HepG2 (cell line): Measurements from ENCODE around the gene ENDOD1. TPM values are rescaled to one million over a fixed set of nuclear protein-coding genes. Genes with fewer than 3 reads are reported as not detected.

Source experiments
- ATAD3A ChIP-seq: sonication (generic); formaldehyde crosslinking; IDR thresholded peaks from 2 replicates; pipeline ENCODE4 v1.4.0; 2020; ENCODE audit warnings: missing genetic modification reagents
- BORCS8-MEF2B ChIP-seq: sonication (generic); formaldehyde crosslinking; IDR thresholded peaks from 2 replicates; pipeline ENCODE4 v1.8.0; 2022; ENCODE audit warnings: mild to moderate bottlenecking, missing genetic modification reagents
- EZH2 ChIP-seq: conservative IDR thresholded peaks from 2 replicates; pipeline ENCODE4 v1.6.1; 2012; ENCODE audit warnings: mild to moderate bottlenecking, low read depth, low read length, moderate library complexity
- GZF1 ChIP-seq: sonication (generic); formaldehyde crosslinking; IDR thresholded peaks from 2 replicates; pipeline ENCODE4 v1.5.1; 2020; ENCODE audit warnings: mild to moderate bottlenecking, missing genetic modification reagents
- HDAC6 ChIP-seq: fragments of 200-600 bp; sonication (generic); IDR thresholded peaks from 2 replicates; pipeline ENCODE4 v1.7.0; 2017; ENCODE audit warnings: mild to moderate bottlenecking, antibody characterized with exemption, low read length, low read depth
- PAXIP1 ChIP-seq: sonication (generic); formaldehyde crosslinking; conservative IDR thresholded peaks from 2 replicates; pipeline ENCODE4 v1.4.0; 2020; ENCODE audit warnings: mild to moderate bottlenecking, missing genetic modification reagents, moderate library complexity
- SKI ChIP-seq: fragments of 450-650 bp; IDR thresholded peaks from one replicate; pipeline ENCODE4 v1.6.1; 2018; ENCODE audit warnings: mild to moderate bottlenecking; ENCODE audit not compliant: partially characterized antibody
- SOX5 ChIP-seq: IDR thresholded peaks from 2 replicates; pipeline ENCODE4 v1.6.1; 2016; ENCODE audit warnings: borderline replicate concordance
- ZBTB20 ChIP-seq: sonication (generic); formaldehyde crosslinking; IDR thresholded peaks from 2 replicates; pipeline ENCODE4 v1.8.1; 2023; ENCODE audit warnings: missing genetic modification reagents, low read depth, mild to moderate bottlenecking, borderline replicate concordance
- polyA plus RNA-seq, 8 experiments: library from polyadenylated mRNA; depleted of rRNA in 3 of 8; stranded (reverse) in 7 of 8; unstranded in 1 of 8; fragments of >200 nt; fragmentation: Illumina TruSeq in 4 of 8; extraction: Trizol in 4 of 8; gene quantifications; 2 replicates each; pipeline versions ENCODE4 v1.2.1 to v1.2.3, GENCODE V29; 2011 to 2016; ENCODE audit warnings: low read depth in 4 of 8, missing spikeins in 1 of 8, mixed read lengths in 1 of 8; ENCODE audit not compliant: insufficient read depth in 1 of 8
- total RNA-seq, 5 experiments: library from RNA; depleted of rRNA; stranded (reverse); fragments of >200 nt; fragmentation: Illumina TruSeq; extraction: Trizol; gene quantifications; 2 replicates each; pipeline ENCODE4 v1.2.3, GENCODE V29; 2016; ENCODE audit warnings: low read depth in 1 of 5
- TF ChIP-seq, protein P1 (sequence below): sonication (generic); formaldehyde crosslinking; IDR thresholded peaks from 2 replicates; pipeline ENCODE4 v1.9.0; 2021; ENCODE audit warnings: mild to moderate bottlenecking, missing genetic modification reagents
- TF ChIP-seq, protein P2 (sequence below): sonication (generic); formaldehyde crosslinking; IDR thresholded peaks from 2 replicates; pipeline ENCODE4 v1.4.0; 2020; ENCODE audit warnings: missing genetic modification reagents

Gene ENDOD1
- total and polyA plus RNA-seq, 2 of the 13 experiments (the other 11 are each of a cell fraction or from before 2014, with no cell fraction given), result 2.0 to 6.8 TPM

DNA sequence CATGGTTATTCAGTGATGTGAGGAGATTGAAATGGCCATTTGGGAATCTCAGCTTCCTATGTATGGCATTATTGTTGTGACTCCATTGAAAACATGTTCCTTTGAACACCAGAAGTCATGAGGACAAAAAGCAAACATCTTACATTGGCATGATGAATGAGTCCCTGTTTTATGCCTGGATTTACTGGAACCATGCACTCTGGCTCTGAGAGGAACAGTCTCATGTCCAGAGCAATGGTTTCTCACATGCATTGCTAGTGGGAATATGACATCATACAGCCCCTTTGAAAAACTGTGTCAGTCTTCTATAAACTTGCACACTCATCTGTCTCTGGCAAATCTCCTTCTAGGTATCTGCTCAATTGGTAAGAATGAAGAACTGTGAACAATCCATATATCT is 43.8 kb upstream of the ENDOD1 start (continued):
- TF ChIP-seq, protein P1, sequence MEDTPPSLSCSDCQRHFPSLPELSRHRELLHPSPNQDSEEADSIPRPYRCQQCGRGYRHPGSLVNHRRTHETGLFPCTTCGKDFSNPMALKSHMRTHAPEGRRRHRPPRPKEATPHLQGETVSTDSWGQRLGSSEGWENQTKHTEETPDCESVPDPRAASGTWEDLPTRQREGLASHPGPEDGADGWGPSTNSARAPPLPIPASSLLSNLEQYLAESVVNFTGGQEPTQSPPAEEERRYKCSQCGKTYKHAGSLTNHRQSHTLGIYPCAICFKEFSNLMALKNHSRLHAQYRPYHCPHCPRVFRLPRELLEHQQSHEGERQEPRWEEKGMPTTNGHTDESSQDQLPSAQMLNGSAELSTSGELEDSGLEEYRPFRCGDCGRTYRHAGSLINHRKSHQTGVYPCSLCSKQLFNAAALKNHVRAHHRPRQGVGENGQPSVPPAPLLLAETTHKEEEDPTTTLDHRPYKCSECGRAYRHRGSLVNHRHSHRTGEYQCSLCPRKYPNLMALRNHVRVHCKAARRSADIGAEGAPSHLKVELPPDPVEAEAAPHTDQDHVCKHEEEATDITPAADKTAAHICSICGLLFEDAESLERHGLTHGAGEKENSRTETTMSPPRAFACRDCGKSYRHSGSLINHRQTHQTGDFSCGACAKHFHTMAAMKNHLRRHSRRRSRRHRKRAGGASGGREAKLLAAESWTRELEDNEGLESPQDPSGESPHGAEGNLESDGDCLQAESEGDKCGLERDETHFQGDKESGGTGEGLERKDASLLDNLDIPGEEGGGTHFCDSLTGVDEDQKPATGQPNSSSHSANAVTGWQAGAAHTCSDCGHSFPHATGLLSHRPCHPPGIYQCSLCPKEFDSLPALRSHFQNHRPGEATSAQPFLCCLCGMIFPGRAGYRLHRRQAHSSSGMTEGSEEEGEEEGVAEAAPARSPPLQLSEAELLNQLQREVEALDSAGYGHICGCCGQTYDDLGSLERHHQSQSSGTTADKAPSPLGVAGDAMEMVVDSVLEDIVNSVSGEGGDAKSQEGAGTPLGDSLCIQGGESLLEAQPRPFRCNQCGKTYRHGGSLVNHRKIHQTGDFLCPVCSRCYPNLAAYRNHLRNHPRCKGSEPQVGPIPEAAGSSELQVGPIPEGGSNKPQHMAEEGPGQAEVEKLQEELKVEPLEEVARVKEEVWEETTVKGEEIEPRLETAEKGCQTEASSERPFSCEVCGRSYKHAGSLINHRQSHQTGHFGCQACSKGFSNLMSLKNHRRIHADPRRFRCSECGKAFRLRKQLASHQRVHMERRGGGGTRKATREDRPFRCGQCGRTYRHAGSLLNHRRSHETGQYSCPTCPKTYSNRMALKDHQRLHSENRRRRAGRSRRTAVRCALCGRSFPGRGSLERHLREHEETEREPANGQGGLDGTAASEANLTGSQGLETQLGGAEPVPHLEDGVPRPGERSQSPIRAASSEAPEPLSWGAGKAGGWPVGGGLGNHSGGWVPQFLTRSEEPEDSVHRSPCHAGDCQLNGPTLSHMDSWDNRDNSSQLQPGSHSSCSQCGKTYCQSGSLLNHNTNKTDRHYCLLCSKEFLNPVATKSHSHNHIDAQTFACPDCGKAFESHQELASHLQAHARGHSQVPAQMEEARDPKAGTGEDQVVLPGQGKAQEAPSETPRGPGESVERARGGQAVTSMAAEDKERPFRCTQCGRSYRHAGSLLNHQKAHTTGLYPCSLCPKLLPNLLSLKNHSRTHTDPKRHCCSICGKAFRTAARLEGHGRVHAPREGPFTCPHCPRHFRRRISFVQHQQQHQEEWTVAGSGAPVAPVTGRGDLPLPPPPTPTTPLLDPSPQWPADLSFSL (CRISPR knock-in tag), result no peak
- TF ChIP-seq BORCS8-MEF2B (CRISPR knock-in tag), result no peak
- no peak for TF ChIP-seq PAXIP1 (CRISPR knock-in tag)
- no peak for TF ChIP-seq SOX5 (CRISPR knock-in tag)
- no peak for TF ChIP-seq ATAD3A (CRISPR knock-in tag)
- no peak for TF ChIP-seq SKI
- no peak for TF ChIP-seq GZF1 (CRISPR knock-in tag)
- no peak for TF ChIP-seq EZH2
- TF ChIP-seq, protein P2, sequence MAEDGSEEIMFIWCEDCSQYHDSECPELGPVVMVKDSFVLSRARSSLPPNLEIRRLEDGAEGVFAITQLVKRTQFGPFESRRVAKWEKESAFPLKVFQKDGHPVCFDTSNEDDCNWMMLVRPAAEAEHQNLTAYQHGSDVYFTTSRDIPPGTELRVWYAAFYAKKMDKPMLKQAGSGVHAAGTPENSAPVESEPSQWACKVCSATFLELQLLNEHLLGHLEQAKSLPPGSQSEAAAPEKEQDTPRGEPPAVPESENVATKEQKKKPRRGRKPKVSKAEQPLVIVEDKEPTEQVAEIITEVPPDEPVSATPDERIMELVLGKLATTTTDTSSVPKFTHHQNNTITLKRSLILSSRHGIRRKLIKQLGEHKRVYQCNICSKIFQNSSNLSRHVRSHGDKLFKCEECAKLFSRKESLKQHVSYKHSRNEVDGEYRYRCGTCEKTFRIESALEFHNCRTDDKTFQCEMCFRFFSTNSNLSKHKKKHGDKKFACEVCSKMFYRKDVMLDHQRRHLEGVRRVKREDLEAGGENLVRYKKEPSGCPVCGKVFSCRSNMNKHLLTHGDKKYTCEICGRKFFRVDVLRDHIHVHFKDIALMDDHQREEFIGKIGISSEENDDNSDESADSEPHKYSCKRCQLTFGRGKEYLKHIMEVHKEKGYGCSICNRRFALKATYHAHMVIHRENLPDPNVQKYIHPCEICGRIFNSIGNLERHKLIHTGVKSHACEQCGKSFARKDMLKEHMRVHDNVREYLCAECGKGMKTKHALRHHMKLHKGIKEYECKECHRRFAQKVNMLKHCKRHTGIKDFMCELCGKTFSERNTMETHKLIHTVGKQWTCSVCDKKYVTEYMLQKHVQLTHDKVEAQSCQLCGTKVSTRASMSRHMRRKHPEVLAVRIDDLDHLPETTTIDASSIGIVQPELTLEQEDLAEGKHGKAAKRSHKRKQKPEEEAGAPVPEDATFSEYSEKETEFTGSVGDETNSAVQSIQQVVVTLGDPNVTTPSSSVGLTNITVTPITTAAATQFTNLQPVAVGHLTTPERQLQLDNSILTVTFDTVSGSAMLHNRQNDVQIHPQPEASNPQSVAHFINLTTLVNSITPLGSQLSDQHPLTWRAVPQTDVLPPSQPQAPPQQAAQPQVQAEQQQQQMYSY (CRISPR knock-in tag), result no peak
- no peak for TF ChIP-seq HDAC6
- no peak for TF ChIP-seq ZBTB20 (CRISPR knock-in tag)
